GM12878 (cell line): Measurements from ENCODE around the gene TRIM38. TPM values are rescaled to one million over a fixed set of nuclear protein-coding genes. Genes with fewer than 3 reads are reported as not detected.
A peak's percentile ranks its signal among the peaks of the same experiment; 100 is the strongest.

Experiments used
- CBX3 ChIP-seq: fragments of 200-600 bp; sonication (generic); IDR thresholded peaks from 2 replicates; pipeline ENCODE4 v1.6.1; 2016; ENCODE audit warnings: low read depth, borderline replicate concordance
- CEBPB ChIP-seq, 2 experiments: fragments of 150-350 bp in 1 of 2; IDR thresholded peaks; 2 replicates each; pipeline ENCODE4 v1.6.1; 2012 to 2014; ENCODE audit warnings: low read depth in 2 of 2, low read length in 2 of 2, borderline replicate concordance in 1 of 2, inconsistent platforms in 1 of 2
- CREB1 ChIP-seq: IDR thresholded peaks from 2 replicates; pipeline ENCODE4 v1.6.1; 2012; ENCODE audit warnings: low read depth, mild to moderate bottlenecking, inconsistent platforms
- IRF3 ChIP-seq: fragments of 450-650 bp; IDR thresholded peaks from 2 replicates; pipeline ENCODE4 v1.6.1; 2014; ENCODE audit warnings: mild to moderate bottlenecking
- IRF5 ChIP-seq: fragments of 450-650 bp; IDR thresholded peaks from 2 replicates; pipeline ENCODE4 v1.6.1; 2017; ENCODE audit warnings: borderline replicate concordance
- NFIC ChIP-seq: IDR thresholded peaks from 2 replicates; pipeline ENCODE4 v1.6.1; 2012; ENCODE audit warnings: low read depth, mild to moderate bottlenecking, inconsistent platforms, low read length, moderate library complexity
- RAD21 ChIP-seq: IDR thresholded peaks from 2 replicates; pipeline ENCODE4 v1.6.1; 2011; ENCODE audit warnings: mild to moderate bottlenecking, low read depth, low read length, moderate library complexity; ENCODE audit not compliant: insufficient read depth
- RB1 ChIP-seq: fragments of 450-650 bp; formaldehyde crosslinking; IDR thresholded peaks from 2 replicates; pipeline ENCODE4 v1.6.1; 2017; ENCODE audit warnings: mild to moderate bottlenecking, borderline replicate concordance
- RFX5 ChIP-seq: IDR thresholded peaks from 2 replicates; pipeline ENCODE4 v1.6.1; 2011; ENCODE audit warnings: low read depth, low read length, improper control_type of control experiment
- ZNF687 ChIP-seq: fragments of 450-650 bp; IDR thresholded peaks from 2 replicates; pipeline ENCODE4 v1.6.1; 2017; ENCODE audit warnings: mild to moderate bottlenecking, moderate library complexity
- polyA plus RNA-seq, 11 experiments: library from polyadenylated mRNA; depleted of rRNA in 4 of 11; unstranded in 6 of 11; stranded (reverse) in 5 of 11; fragments of >200 nt; fragmentation: Nextera tagmentation in 4 of 11; fragmentation: Illumina TruSeq in 1 of 11; extraction: Ambion mirVana in 4 of 11; extraction: Trizol in 1 of 11; gene quantifications; 1 replicate in 1 of 11; 2 replicates in 10 of 11; pipeline versions ENCODE4 v1.2.1 to v1.2.3, GENCODE V29; 2011 to 2016; ENCODE audit warnings: inconsistent platforms in 2 of 11, missing spikeins in 2 of 11, low read depth in 1 of 11
- total RNA-seq, 4 experiments: library from RNA; depleted of rRNA in 3 of 4; stranded (reverse); fragments of >200 nt in 3 of 4; fragmentation: Illumina TruSeq in 1 of 4; extraction: Trizol in 1 of 4; gene quantifications; 2 replicates each; pipeline versions ENCODE4 v1.2.1 to v1.2.3, GENCODE V29; 2013 to 2021
- TF ChIP-seq, protein P1 (sequence below): fragments of 450-650 bp; formaldehyde crosslinking; IDR thresholded peaks from 2 replicates; pipeline ENCODE4 v1.4.0; 2020; ENCODE audit warnings: mild to moderate bottlenecking, moderate library complexity
- TF ChIP-seq, protein P2 (sequence below): IDR thresholded peaks from 2 replicates; pipeline ENCODE4 v1.6.1; 2012; ENCODE audit warnings: mild to moderate bottlenecking, low read depth, low read length

Gene TRIM38
- total and polyA plus RNA-seq, 10 of the 15 experiments (the other 5 are each of a cell fraction or from before 2014, with no cell fraction given), result 4.5 to 14.7 (median 11.1) TPM

DNA sequence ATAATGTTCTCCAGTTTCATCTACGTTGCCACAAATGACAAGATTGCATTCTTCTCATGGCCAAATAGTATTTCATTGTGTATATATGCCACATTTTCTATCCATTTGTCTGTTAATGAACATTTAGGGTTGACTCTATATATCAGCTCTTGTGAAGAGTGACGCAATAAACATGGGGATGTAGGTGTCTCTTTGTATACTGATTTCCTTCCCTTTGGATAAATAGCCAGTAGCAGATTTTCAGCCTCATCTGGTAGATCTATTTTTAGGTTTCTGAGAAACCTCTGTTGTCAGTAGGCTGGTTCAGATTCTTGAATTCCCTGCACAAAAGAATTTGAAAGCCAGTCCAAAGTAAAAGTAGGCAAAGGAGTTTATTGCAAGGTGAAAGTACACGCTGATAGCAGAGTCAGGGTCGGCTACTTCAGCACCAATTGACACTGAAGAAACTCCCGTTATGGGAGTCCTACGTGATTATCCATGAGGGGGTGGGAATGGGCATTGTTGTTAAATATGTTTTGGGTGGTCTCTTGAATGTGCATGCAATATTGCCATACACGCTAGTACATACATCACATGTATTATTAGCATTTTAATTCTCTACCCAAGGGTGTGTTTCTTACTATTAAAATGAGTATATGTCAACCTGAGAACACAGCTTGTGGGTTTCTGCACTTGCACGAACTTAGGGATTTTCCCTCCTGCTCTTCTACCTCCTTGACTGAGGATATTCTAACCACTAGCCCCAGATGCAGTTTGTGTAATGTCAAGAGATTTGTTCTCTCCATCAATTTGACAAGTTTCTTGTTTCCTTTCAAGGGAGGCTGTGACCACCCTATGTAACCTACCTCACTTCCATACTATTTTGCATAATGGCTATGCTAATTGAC, 17.7 kb upstream of the TRIM38 start (continued):
- TF ChIP-seq CBX3, result no peak
- peak; percentile 61 for TF ChIP-seq CREB1
- TF ChIP-seq NFIC, result peak; percentile 92
- TF ChIP-seq RFX5, result no peak
- TF ChIP-seq IRF3, result no peak
- TF ChIP-seq ZNF687, result no peak
- TF ChIP-seq IRF5, result no peak
- TF ChIP-seq, protein P1, sequence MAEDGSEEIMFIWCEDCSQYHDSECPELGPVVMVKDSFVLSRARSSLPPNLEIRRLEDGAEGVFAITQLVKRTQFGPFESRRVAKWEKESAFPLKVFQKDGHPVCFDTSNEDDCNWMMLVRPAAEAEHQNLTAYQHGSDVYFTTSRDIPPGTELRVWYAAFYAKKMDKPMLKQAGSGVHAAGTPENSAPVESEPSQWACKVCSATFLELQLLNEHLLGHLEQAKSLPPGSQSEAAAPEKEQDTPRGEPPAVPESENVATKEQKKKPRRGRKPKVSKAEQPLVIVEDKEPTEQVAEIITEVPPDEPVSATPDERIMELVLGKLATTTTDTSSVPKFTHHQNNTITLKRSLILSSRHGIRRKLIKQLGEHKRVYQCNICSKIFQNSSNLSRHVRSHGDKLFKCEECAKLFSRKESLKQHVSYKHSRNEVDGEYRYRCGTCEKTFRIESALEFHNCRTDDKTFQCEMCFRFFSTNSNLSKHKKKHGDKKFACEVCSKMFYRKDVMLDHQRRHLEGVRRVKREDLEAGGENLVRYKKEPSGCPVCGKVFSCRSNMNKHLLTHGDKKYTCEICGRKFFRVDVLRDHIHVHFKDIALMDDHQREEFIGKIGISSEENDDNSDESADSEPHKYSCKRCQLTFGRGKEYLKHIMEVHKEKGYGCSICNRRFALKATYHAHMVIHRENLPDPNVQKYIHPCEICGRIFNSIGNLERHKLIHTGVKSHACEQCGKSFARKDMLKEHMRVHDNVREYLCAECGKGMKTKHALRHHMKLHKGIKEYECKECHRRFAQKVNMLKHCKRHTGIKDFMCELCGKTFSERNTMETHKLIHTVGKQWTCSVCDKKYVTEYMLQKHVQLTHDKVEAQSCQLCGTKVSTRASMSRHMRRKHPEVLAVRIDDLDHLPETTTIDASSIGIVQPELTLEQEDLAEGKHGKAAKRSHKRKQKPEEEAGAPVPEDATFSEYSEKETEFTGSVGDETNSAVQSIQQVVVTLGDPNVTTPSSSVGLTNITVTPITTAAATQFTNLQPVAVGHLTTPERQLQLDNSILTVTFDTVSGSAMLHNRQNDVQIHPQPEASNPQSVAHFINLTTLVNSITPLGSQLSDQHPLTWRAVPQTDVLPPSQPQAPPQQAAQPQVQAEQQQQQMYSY, result no peak
- TF ChIP-seq RAD21, result no peak
- TF ChIP-seq, protein P2, sequence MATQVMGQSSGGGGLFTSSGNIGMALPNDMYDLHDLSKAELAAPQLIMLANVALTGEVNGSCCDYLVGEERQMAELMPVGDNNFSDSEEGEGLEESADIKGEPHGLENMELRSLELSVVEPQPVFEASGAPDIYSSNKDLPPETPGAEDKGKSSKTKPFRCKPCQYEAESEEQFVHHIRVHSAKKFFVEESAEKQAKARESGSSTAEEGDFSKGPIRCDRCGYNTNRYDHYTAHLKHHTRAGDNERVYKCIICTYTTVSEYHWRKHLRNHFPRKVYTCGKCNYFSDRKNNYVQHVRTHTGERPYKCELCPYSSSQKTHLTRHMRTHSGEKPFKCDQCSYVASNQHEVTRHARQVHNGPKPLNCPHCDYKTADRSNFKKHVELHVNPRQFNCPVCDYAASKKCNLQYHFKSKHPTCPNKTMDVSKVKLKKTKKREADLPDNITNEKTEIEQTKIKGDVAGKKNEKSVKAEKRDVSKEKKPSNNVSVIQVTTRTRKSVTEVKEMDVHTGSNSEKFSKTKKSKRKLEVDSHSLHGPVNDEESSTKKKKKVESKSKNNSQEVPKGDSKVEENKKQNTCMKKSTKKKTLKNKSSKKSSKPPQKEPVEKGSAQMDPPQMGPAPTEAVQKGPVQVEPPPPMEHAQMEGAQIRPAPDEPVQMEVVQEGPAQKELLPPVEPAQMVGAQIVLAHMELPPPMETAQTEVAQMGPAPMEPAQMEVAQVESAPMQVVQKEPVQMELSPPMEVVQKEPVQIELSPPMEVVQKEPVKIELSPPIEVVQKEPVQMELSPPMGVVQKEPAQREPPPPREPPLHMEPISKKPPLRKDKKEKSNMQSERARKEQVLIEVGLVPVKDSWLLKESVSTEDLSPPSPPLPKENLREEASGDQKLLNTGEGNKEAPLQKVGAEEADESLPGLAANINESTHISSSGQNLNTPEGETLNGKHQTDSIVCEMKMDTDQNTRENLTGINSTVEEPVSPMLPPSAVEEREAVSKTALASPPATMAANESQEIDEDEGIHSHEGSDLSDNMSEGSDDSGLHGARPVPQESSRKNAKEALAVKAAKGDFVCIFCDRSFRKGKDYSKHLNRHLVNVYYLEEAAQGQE, result no peak
- peak in 1 of 2 experiments; percentile 60; a peak in 1 of 4 replicates for TF ChIP-seq CEBPB (IDR thresholded peaks at IDR 0.05; ENCODE audit: borderline replicate concordance in 1 of 2, low read depth in 2 of 2, low read length in 2 of 2)
- TF ChIP-seq RB1, result no peak
